Panc1 (cell line): Measurements from ENCODE around the gene FIZ1. TPM values are rescaled to one million over a fixed set of nuclear protein-coding genes. Genes with fewer than 3 reads are reported as not detected.

ENCODE experiments used
- ATAC-seq: fragments of 200-7000 bp; cut with Tn5 transposase; 2 replicates; pipeline ENCODE4 v1.9.1; 2020; ENCODE audit warnings: mild to moderate bottlenecking, moderate library complexity
- BruUV-seq: library from RNA; stranded (reverse); fragments of 400-500 nt; replicated peaks from 2 replicates; lab custom pipeline; 2021; lab: Mats Ljungman, UMichigan
- CTCF ChIA-PET: fragments of 300-600 bp; sonication (Branson Sonifier 250); formaldehyde crosslinking; loops from one replicate; lab custom pipeline; 2022; ENCODE audit warnings: antibody characterized with exemption; lab: Charles Lee
- POLR2A ChIA-PET: fragments of 300-600 bp; sonication (Branson Sonifier 250); formaldehyde crosslinking; loops from one replicate; lab custom pipeline; 2022; ENCODE audit warnings: antibody characterized with exemption; lab: Charles Lee
- DNase-seq: peaks from one replicate; pipeline ENCODE4 v3.0.0-alpha.2; 2010; ENCODE audit warnings: low read depth, low spot score
- H3K27ac ChIP-seq: 2 replicates; pipeline ENCODE4 v1.5.1; 2011; ENCODE audit warnings: mild to moderate bottlenecking, low read length, inconsistent platforms
- H3K27me3 ChIP-seq: fragments of 200-500 bp; sonication (Bioruptor generic); 2 replicates; pipeline ENCODE4 v1.6.0; 2014; ENCODE audit warnings: low read length, inconsistent platforms; ENCODE audit not compliant: control insufficient read depth, insufficient read depth
- H3K36me3 ChIP-seq: fragments of 200-500 bp; sonication (Bioruptor generic); 2 replicates; pipeline ENCODE4 v1.5.1; 2014; ENCODE audit warnings: inconsistent platforms, mild to moderate bottlenecking, low read length, moderate library complexity; ENCODE audit not compliant: control insufficient read depth, insufficient read depth
- H3K4me1 ChIP-seq: 2 replicates; pipeline ENCODE4 v1.5.1; 2011; ENCODE audit warnings: inconsistent platforms, mild to moderate bottlenecking, low read length, moderate library complexity; ENCODE audit not compliant: control insufficient read depth, insufficient read depth
- H3K4me3 ChIP-seq, 2 experiments: 2 replicates each; pipeline ENCODE4 v1.5.1; 2011 to 2012; ENCODE audit warnings: low read depth in 2 of 2, low read length in 2 of 2, mild to moderate bottlenecking in 2 of 2, inconsistent platforms in 1 of 2, moderate library complexity in 1 of 2
- H3K9me3 ChIP-seq: fragments of 200-500 bp; sonication (Bioruptor generic); 2 replicates; pipeline ENCODE4 v1.5.1; 2014; ENCODE audit warnings: low read depth, mild to moderate bottlenecking, inconsistent platforms, low read length, moderate library complexity; ENCODE audit not compliant: control insufficient read depth, insufficient read depth
- CTCF ChIP-seq: fragments of 450-650 bp; IDR thresholded peaks from 2 replicates; pipeline ENCODE4 v1.5.1; 2017; ENCODE audit warnings: mild to moderate bottlenecking
- POLR2AphosphoS5 ChIP-seq: IDR thresholded peaks from 2 replicates; pipeline ENCODE4 v1.6.1; 2012; ENCODE audit warnings: mild to moderate bottlenecking, low read depth, low read length, moderate library complexity
- REST ChIP-seq, 2 experiments: IDR thresholded peaks; 2 replicates each; pipeline ENCODE4 v1.6.1; 2011 to 2012; ENCODE audit warnings: low read depth in 2 of 2, control low read depth in 1 of 2, low read length in 1 of 2, mild to moderate bottlenecking in 1 of 2, moderate library complexity in 1 of 2; ENCODE audit not compliant: insufficient read depth in 1 of 2
- SIN3A ChIP-seq: IDR thresholded peaks from 2 replicates; pipeline ENCODE4 v1.6.1; 2012; ENCODE audit warnings: low read depth, mild to moderate bottlenecking, low read length, moderate library complexity, borderline replicate concordance; ENCODE audit not compliant: insufficient read depth
- TCF7L2 ChIP-seq: IDR thresholded peaks from 2 replicates; pipeline ENCODE4 v1.6.1; 2011; ENCODE audit warnings: mild to moderate bottlenecking, low read depth, low read length, inconsistent platforms
- in situ Hi-C: cut with HindIII; loops from 2 replicates; pipeline ENCODE4 v1.10.0; 2016; ENCODE audit warnings: low sequenced_read_pairs, low pct_unique_long_range_greater_than_20kb
- intact Hi-C: fragments of 100-400 bp; cut with micrococcal nuclease; formaldehyde crosslinking; loops from one replicate; pipeline ENCODE4 v1.10.0; 2022; ENCODE audit not compliant: unreplicated experiment
- total RNA-seq: library from RNA; stranded (reverse); gene quantifications from one replicate; pipeline ENCODE4 v1.2.1, GENCODE V29; 2021; ENCODE audit not compliant: unreplicated experiment

FIZ1 gene
- total RNA-seq, 1 experiment from 2014 or later: 28.5 TPM

- peak within 1 kb of the TSS; percentile 94 for H3K27ac ChIP-seq
- peaks cover 39% of the 10 kb centered on the region for H3K4me1 ChIP-seq
- H3K9me3 ChIP-seq: no peaks in the 10 kb centered on the region
- TF ChIP-seq REST (IDR thresholded peaks at IDR 0.05; ENCODE audit: insufficient read depth in 1 of 2, low read depth in 2 of 2, low read length in 1 of 2) (0 out of 4 replicates have a peak, but pooled peaks of 1 of the 2 experiments have one; percentile 10), CTCF (no peak), SIN3A (peak; percentile 6; the same call in 1 of the 2 replicates), TCF7L2 (no peak), POLR2AphosphoS5 (no peak; the same call in 1 of the 2 replicates)
- POLR2A ChIA-PET: interaction anchor here (0.6 kb wide), 1 partner anchor 133 kb away, joined by 3 read pairs; no protein-coding TSS in a partner anchor
- no TSS peak for BruUV-seq
- no peaks in the 10 kb centered on the region for H3K27me3 ChIP-seq
- intact Hi-C loops: no loop called here
- in situ Hi-C loops: no loop called here
- CTCF ChIA-PET: interaction anchor here (0.5 to 1.4 kb wide), 2 partner anchors 15 to 230 kb away, joined by 6 to 9 read pairs; no protein-coding TSS in a partner anchor
- DNase-seq: no peak
- peak within 1 kb of the TSS; percentile 70 to 78 for H3K4me3 ChIP-seq
- ATAC-seq: peak; percentile 61
- peaks cover 16% of the 10 kb centered on the region for H3K36me3 ChIP-seq
These were observed 48.6 kb upstream of the FIZ1 start, which contains the start of gene CCDC106 for GRCh38 chr19:55647732-55648584. Gene CCDC106, plus strand, starts transcription at chr19:55648212. Its CDS starts 835 bp downstream, at chr19:55649047.

DNA sequence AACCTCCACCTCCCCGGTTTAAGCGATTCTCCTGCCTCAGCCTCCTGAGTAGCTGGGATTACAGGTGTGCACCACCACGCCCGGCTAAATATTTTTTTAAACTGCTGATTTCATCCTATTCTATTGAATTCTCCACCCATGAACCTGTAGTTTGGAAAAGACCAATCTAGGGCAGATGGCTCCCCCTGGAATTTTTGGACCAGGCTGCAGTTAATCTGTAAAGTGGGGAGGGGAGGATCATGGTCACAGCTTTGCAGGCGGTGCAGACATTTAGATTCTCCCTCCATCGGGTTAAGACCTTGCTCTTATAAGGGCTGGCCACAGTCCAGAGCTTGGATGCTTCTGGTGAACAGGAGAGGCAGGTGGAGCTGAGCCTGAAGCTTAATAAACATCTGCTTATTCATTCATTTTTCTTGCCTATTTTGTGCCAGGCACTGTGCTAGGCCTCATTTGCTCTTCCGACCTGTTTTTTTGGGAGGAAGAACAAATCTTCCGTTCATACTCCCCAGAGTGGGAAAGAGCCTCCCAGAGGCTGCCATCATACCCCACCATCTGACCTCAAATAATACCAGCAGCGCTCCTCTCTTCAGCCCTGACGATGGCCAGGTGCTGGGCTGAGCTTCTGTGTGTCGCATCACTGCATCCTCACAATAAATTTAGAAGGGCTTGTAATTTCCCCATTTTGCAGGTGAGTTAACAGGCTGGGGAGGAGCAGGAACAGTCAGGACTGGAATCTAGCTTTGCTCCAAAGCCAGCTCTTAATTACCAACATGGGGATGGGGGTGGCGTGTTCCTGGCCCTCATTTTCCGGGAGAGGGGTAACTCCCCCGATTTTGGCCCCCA, 47.8 kb upstream of the FIZ1 start:
- in situ Hi-C loops (no loop called here), intact Hi-C loops (no loop called here)
- Histone ChIP-seq H3K4me1 (peaks cover 45% of the 10 kb centered on the region), H3K9me3 (no peaks in the 10 kb centered on the region), H3K4me3 (peak overlapping the region; percentile 70 to 78), H3K27me3 (no peaks in the 10 kb centered on the region), H3K36me3 (peaks cover 13% of the 10 kb centered on the region), H3K27ac (peak overlapping the region; percentile 94)
- no peak for ATAC-seq
- ChIA-PET POLR2A (interaction anchor here (0.6 kb wide), 1 partner anchor 132 kb away, joined by 3 read pairs; no protein-coding TSS in a partner anchor), CTCF (interaction anchor here (0.5 to 1.4 kb wide), 4 partner anchors 10 to 229 kb away, joined by 4 to 11 read pairs (median 8); no protein-coding TSS in a partner anchor)
- BruUV-seq: no TSS peak
- DNase-seq: no peak
- no peak for TF ChIP-seq TCF7L2
- no peak for TF ChIP-seq POLR2AphosphoS5
- TF ChIP-seq CTCF: no peak
- TF ChIP-seq REST (IDR thresholded peaks at IDR 0.05; ENCODE audit: insufficient read depth in 1 of 2, low read depth in 2 of 2, low read length in 1 of 2): no peak
